GM12864 (cell line): Measurements from ENCODE around the gene LHB.

Experiments
- DNase-seq: peaks from one replicate; pipeline ENCODE4 v3.0.0-alpha.2; 2011; ENCODE audit warnings: low read depth
- H3K4me3 ChIP-seq: 2 replicates; pipeline ENCODE4 v1.5.1; 2011; ENCODE audit warnings: mild to moderate bottlenecking, low read depth, low read length, control low read depth
- CTCF ChIP-seq: IDR thresholded peaks from 2 replicates; pipeline ENCODE4 v1.5.1; 2011; ENCODE audit warnings: low read depth, mild to moderate bottlenecking, moderate library complexity, low read length, control low read depth, inconsistent platforms; ENCODE audit errors: missing control alignments

Gene LHB

GRCh38 chr19:48988860-48989259 is 28.0 kb downstream of the LHB start:
- H3K4me3 ChIP-seq, result no peak overlapping the region
- no peak for TF ChIP-seq CTCF
- no peak for DNase-seq

GRCh38 chr19:48988286-48988685 is 28.6 kb downstream of the LHB start:
- TF ChIP-seq CTCF, result no peak
- DNase-seq, result no peak
- no peak overlapping the region for H3K4me3 ChIP-seq

GRCh38 chr19:48987323-48987722 is 29.6 kb downstream of the LHB start:
- DNase-seq, result no peak
- H3K4me3 ChIP-seq, result no peak overlapping the region
- no peak for TF ChIP-seq CTCF

- DNase-seq, result no peak
- no peak for TF ChIP-seq CTCF
- H3K4me3 ChIP-seq, result no peak overlapping the region
Observed at GRCh38 chr19:48986211-48986610, 30.7 kb downstream of the LHB start.

GRCh38 chr19:48985711-48986110 is 31.2 kb downstream of the LHB start:
- no peak overlapping the region for H3K4me3 ChIP-seq
- TF ChIP-seq CTCF, result no peak

GRCh38 chr19:48982280-48982679 is 34.6 kb downstream of the LHB start:
- no peak overlapping the region for H3K4me3 ChIP-seq
- TF ChIP-seq CTCF, result no peak
- no peak for DNase-seq

More at GRCh38 chr19:48985711-48986110, 31.2 kb downstream of the LHB start:
- no peak for DNase-seq

- DNase-seq, result no peak
- no peak overlapping the region for H3K4me3 ChIP-seq
- no peak for TF ChIP-seq CTCF
Observed at GRCh38 chr19:48977061-48977460, 39.8 kb downstream of the LHB start.
